Left renal cortex interstitium (tissue), 4 donors: ENCODE results near the gene GLB1L2. TPM values are rescaled to one million over a fixed set of nuclear protein-coding genes. Genes with fewer than 3 reads are reported as not detected.

Source experiments
- DNase-seq, 4 donors: peaks; one replicate each; pipeline ENCODE4 v3.0.0-alpha.2; 2013; ENCODE audit warnings: low read depth in 4 of 4, low spot score in 2 of 4, missing footprints in 1 of 4
- polyA plus RNA-seq, 4 donors: library from polyadenylated mRNA; unstranded; fragments of 120-200 nt; gene quantifications; one replicate each; pipeline ENCODE4 v1.2.1, GENCODE V29; 2013; ENCODE audit not compliant: insufficient read length in 4 of 4

The GLB1L2 gene
- polyA plus RNA-seq, 4 donors: 21.0 to 22.6 (median 21.5) TPM

GRCh38 chr11:134383576-134384221 lies 51.9 kb downstream of the GLB1L2 start:
- no peak for DNase-seq

GRCh38 chr11:134384406-134384805 lies 52.6 kb downstream of the GLB1L2 start:
- DNase-seq: no peak

GRCh38 chr11:134385171-134385570 lies 53.4 kb downstream of the GLB1L2 start:
- DNase-seq: no peak

GRCh38 chr11:134385774-134386565 lies 54.2 kb downstream of the GLB1L2 start:
- DNase-seq: no peak

- DNase-seq: no peak
These were observed 55.2 kb downstream of the GLB1L2 start for GRCh38 chr11:134386945-134387344.

- no peak for DNase-seq
These were observed 55.7 kb downstream of the GLB1L2 start for GRCh38 chr11:134387501-134387900.

GRCh38 chr11:134388590-134388989 lies 56.8 kb downstream of the GLB1L2 start:
- no peak for DNase-seq

GRCh38 chr11:134389464-134390180 lies 57.8 kb downstream of the GLB1L2 start:
- no peak for DNase-seq

GRCh38 chr11:134390706-134391569 lies 59.1 kb downstream of the GLB1L2 start:
- DNase-seq: no peak

GRCh38 chr11:134391656-134392055 lies 59.9 kb downstream of the GLB1L2 start:
- DNase-seq: no peak

GRCh38 chr11:134392953-134393615 lies 61.3 kb downstream of the GLB1L2 start:
- no peak for DNase-seq

- no peak for DNase-seq
These were observed 61.9 kb downstream of the GLB1L2 start for GRCh38 chr11:134393638-134394037.

GRCh38 chr11:134394311-134394710 lies 62.5 kb downstream of the GLB1L2 start:
- DNase-seq: no peak

- DNase-seq: no peak
These were observed 63.2 kb downstream of the GLB1L2 start for GRCh38 chr11:134395002-134395401.

- DNase-seq: no peak
These were observed 65.7 kb downstream of the GLB1L2 start for GRCh38 chr11:134397304-134398078.

- DNase-seq: no peak
These were observed 66.3 kb downstream of the GLB1L2 start for GRCh38 chr11:134398079-134398444.

- no peak for DNase-seq
These were observed 67.0 kb downstream of the GLB1L2 start for GRCh38 chr11:134398644-134399292.

- DNase-seq: no peak
These were observed 67.5 kb downstream of the GLB1L2 start for GRCh38 chr11:134399293-134399654.

GRCh38 chr11:134399996-134400395 lies 68.2 kb downstream of the GLB1L2 start:
- DNase-seq: no peak
